ENCODE results near the gene PLEK2. TPM values are rescaled to one million over a fixed set of nuclear protein-coding genes. Genes with fewer than 3 reads are reported as not detected.
"Not testable (repeated sequence)": the region's sequence is repeated elsewhere in the genome, so short reads cannot be mapped to it uniquely, and the experiment has no call there.

PLEK2 gene
- total RNA-seq, 2 donors from 2014 or later: not detected

- H3K9me3 Mint-ChIP-seq: no peaks in the 10 kb centered on the region
- H3K36me3 Mint-ChIP-seq: no peaks in the 10 kb centered on the region
- no peak for ATAC-seq
- peak; percentile 39 for DNase-seq (ENCODE audit: low spot score)
- H3K4me3 Mint-ChIP-seq: no peak overlapping the region
- peaks cover 0 to 2% of the 10 kb centered on the region in 2 donors for H3K4me1 Mint-ChIP-seq (ENCODE audit: low read depth in 2 of 2)
- no peak overlapping the region for H3K27ac Mint-ChIP-seq
- H3K27me3 Mint-ChIP-seq: peaks cover 0 to 12% of the 10 kb centered on the region in 2 donors
Observed at GRCh38 chr14:67421356-67422224, 9.6 kb upstream of the PLEK2 start.

GRCh38 chr14:67420102-67420739, 8.3 kb upstream of the PLEK2 start:
- Mint-ChIP-seq H3K27me3 (peaks cover 0 to 12% of the 10 kb centered on the region in 2 donors), H3K4me3 (no peak overlapping the region), H3K36me3 (no peaks in the 10 kb centered on the region), H3K9me3 (no peaks in the 10 kb centered on the region), H3K27ac (no peak overlapping the region), H3K4me1 (ENCODE audit: low read depth in 2 of 2) (peaks cover 0 to 2% of the 10 kb centered on the region in 2 donors)
- no peak for ATAC-seq
- peak; percentile 37 for DNase-seq (ENCODE audit: low spot score)

GRCh38 chr14:67418401-67419191, 6.6 kb upstream of the PLEK2 start:
- DNase-seq (ENCODE audit: low spot score) (peak; percentile 32), ATAC-seq (no peak)
- Mint-ChIP-seq H3K27me3 (peaks cover 0 to 10% of the 10 kb centered on the region in 2 donors), H3K9me3 (no peaks in the 10 kb centered on the region), H3K4me1 (ENCODE audit: low read depth in 2 of 2) (no peaks in the 10 kb centered on the region), H3K36me3 (no peaks in the 10 kb centered on the region), H3K27ac (no peak overlapping the region), H3K4me3 (no peak overlapping the region)

DNA sequence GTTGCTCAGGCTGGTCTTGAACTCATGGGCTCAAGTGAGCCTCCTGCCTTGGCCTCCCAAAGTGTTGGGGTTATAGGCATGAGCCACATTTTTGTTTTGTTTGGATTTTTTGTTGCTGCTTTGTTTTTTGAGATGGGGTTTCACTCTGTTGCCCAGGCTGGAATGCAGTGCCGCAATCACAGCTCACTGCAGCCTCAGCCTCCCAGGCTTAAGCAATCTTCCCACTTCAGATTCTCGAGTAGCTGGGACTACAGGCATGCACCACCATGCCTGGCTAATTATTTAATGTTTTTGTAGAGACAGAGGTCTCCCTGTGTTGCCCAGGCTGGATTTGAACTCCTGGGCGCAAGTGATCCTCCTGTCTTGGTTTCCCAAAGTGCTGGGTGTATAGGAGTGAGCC, 5.7 kb upstream of the PLEK2 start:
- peaks cover 0 to 7% of the 10 kb centered on the region in 2 donors for H3K27me3 Mint-ChIP-seq
- no peak overlapping the region for H3K4me3 Mint-ChIP-seq
- H3K36me3 Mint-ChIP-seq: no peaks in the 10 kb centered on the region
- H3K4me1 Mint-ChIP-seq (ENCODE audit: low read depth in 2 of 2): no peaks in the 10 kb centered on the region
- no peak overlapping the region for H3K27ac Mint-ChIP-seq
- ATAC-seq: no peak
- H3K9me3 Mint-ChIP-seq: no peaks in the 10 kb centered on the region
- DNase-seq (ENCODE audit: low spot score): peak; percentile 10

DNA sequence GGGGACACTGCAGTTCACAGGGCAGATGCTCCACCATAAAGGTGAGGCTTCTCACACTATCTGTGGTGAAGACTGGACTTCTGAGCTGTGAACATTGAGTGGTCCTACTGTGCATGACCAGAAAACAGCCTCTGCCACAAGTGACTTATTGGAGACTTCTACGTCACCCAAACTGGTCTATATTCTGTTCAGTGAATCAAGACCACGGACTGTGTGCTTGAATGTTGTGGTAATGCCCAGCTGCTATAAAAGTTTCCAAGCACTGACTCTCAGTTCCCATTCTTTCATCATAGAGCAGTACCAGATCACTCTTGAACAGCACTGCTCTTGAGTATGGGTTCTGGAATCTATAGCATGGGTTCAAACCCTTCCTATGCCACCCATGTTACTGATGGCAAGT, 4.8 kb upstream of the PLEK2 start:
- H3K9me3 Mint-ChIP-seq: no peaks in the 10 kb centered on the region
- no peak overlapping the region for H3K4me3 Mint-ChIP-seq
- no peaks in the 10 kb centered on the region for H3K36me3 Mint-ChIP-seq
- no peak overlapping the region for H3K27ac Mint-ChIP-seq
- DNase-seq (ENCODE audit: low spot score) (peak; percentile 51), ATAC-seq (no peak)
- no peaks in the 10 kb centered on the region for H3K4me1 Mint-ChIP-seq (ENCODE audit: low read depth in 2 of 2)
- peaks cover 0 to 10% of the 10 kb centered on the region in 2 donors for H3K27me3 Mint-ChIP-seq

GRCh38 chr14:67416085-67416484, 4.1 kb upstream of the PLEK2 start:
- H3K36me3 Mint-ChIP-seq: no peaks in the 10 kb centered on the region
- peak; percentile 3 for DNase-seq (ENCODE audit: low spot score)
- no peak for ATAC-seq
- no peak overlapping the region for H3K4me3 Mint-ChIP-seq
- H3K27me3 Mint-ChIP-seq: peaks cover 0 to 13% of the 10 kb centered on the region in 2 donors
- no peaks in the 10 kb centered on the region for H3K9me3 Mint-ChIP-seq
- H3K4me1 Mint-ChIP-seq (ENCODE audit: low read depth in 2 of 2): no peaks in the 10 kb centered on the region
- no peak overlapping the region for H3K27ac Mint-ChIP-seq

GRCh38 chr14:67415610-67416009, 3.6 kb upstream of the PLEK2 start:
- not testable (repeated sequence) for DNase-seq (ENCODE audit: low spot score); H3K4me1 Mint-ChIP-seq (ENCODE audit: low read depth in 2 of 2); H3K36me3 Mint-ChIP-seq; H3K27ac Mint-ChIP-seq; H3K9me3 Mint-ChIP-seq; H3K4me3 Mint-ChIP-seq; ATAC-seq
- peaks cover 0 to 14% of the 10 kb centered on the region in 2 donors for H3K27me3 Mint-ChIP-seq

DNA sequence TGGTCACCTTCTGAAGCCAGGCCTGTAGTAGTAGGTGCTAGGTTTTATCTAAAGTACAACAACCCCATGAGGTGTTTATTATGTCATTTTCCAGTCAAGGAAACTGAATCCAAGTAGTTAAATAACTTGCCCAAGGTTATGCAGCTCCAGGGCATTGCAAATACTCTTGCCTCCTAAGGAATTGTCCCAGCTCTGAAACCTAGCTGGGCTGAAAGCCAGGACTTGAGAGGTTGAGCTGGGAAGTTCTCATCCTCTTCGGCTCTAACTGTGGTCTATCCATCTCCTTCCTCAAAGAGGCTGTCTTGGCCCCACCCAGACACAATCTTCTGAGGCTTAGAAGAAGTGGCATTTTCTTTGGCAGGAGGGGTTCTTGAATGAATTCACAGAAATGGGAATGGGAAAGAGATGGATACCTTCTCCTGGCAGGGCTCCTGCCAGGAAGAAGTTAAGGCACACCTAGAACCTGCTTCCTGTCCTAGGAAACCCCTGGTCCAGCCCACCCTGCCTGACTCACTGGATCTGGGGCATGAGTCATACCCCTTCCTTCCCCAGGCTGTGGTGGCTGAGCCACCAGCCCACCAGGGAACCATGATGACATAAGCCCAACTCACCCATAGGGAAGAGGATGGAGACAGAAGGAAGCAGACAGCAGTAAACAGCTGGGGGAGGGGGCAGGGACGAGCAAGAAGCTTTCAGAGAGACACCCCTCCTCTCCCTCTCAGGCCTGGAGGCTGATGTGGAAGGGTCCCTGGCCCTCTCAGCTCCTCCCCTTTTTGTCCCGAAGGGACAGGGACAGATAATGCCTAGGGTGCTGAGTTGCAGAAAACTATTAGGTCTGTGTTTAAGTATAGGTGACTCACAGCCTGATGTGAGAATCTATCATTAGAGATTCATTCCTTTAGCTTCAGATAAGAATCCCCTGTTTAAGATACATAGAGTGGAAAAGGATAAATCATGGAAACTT, 2.1 kb upstream of the PLEK2 start:
- ATAC-seq (peak in 1 of 2 donors; percentile 62), DNase-seq (ENCODE audit: low spot score) (peak; percentile 23)
- no peaks in the 10 kb centered on the region for H3K36me3 Mint-ChIP-seq
- H3K4me1 Mint-ChIP-seq (ENCODE audit: low read depth in 2 of 2): no peaks in the 10 kb centered on the region
- no peak overlapping the region for H3K27ac Mint-ChIP-seq
- H3K4me3 Mint-ChIP-seq: no peak overlapping the region
- H3K27me3 Mint-ChIP-seq: peaks cover 0 to 17% of the 10 kb centered on the region in 2 donors
- H3K9me3 Mint-ChIP-seq: no peaks in the 10 kb centered on the region

DNA sequence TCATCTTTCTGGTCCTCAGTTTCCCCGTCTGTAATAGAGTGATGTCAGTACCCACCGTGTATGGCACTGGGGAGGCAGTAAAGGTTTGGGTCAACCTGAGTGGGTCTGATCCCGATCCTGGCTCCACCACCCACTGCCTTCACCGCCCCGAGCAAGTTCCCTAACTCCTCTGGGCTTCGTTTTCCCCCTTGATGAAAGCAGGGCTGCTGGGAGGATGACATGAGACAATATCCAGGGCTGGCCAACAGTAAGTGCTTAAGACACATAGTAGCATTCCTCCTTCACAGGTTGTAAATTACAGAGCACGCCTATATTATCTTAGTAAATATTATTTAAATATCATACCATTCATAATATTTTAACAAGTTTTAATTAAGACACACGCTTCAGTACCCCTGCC, 595 bp downstream of the PLEK2 start:
- DNase-seq (ENCODE audit: low spot score) (no peak), ATAC-seq (no peak)
- Mint-ChIP-seq H3K4me1 (ENCODE audit: low read depth in 2 of 2) (no peaks in the 10 kb centered on the region), H3K36me3 (no peaks in the 10 kb centered on the region), H3K27me3 (peaks cover 0 to 17% of the 10 kb centered on the region in 2 donors), H3K4me3 (no peak overlapping the region), H3K27ac (no peak overlapping the region), H3K9me3 (no peaks in the 10 kb centered on the region)

DNA sequence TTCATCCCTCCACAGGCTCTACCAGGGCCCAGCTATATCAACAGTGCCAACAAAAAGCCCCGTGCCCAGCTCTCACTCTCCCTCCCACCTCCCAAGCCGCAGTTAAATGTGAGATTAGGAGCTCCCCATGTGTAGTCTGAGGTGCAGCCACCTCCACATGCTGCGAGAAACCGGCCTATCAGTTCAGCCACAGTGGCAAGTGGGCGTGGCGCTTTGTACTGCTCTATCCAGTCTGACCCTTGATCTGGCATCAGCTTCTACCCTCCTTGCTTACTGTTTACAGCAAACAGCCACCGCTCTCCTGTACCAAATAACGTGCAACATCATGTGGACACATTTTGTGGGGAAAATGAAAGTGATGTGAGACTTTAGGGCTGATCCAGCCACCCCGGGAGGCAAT, 1.7 kb downstream of the PLEK2 start:
- Mint-ChIP-seq H3K27me3 (peaks cover 0 to 17% of the 10 kb centered on the region in 2 donors), H3K4me1 (ENCODE audit: low read depth in 2 of 2) (no peaks in the 10 kb centered on the region), H3K27ac (no peak overlapping the region), H3K36me3 (no peaks in the 10 kb centered on the region), H3K4me3 (no peak overlapping the region), H3K9me3 (no peaks in the 10 kb centered on the region)
- ATAC-seq (no peak), DNase-seq (ENCODE audit: low spot score) (no peak)

- Mint-ChIP-seq H3K27me3 (peaks cover 0 to 17% of the 10 kb centered on the region in 2 donors), H3K27ac (no peak overlapping the region), H3K4me3 (no peak overlapping the region), H3K4me1 (ENCODE audit: low read depth in 2 of 2) (no peaks in the 10 kb centered on the region), H3K36me3 (no peaks in the 10 kb centered on the region), H3K9me3 (no peaks in the 10 kb centered on the region)
- ATAC-seq (no peak), DNase-seq (ENCODE audit: low spot score) (no peak)
Observed at GRCh38 chr14:67409461-67409860, 2.5 kb downstream of the PLEK2 start.

DNA sequence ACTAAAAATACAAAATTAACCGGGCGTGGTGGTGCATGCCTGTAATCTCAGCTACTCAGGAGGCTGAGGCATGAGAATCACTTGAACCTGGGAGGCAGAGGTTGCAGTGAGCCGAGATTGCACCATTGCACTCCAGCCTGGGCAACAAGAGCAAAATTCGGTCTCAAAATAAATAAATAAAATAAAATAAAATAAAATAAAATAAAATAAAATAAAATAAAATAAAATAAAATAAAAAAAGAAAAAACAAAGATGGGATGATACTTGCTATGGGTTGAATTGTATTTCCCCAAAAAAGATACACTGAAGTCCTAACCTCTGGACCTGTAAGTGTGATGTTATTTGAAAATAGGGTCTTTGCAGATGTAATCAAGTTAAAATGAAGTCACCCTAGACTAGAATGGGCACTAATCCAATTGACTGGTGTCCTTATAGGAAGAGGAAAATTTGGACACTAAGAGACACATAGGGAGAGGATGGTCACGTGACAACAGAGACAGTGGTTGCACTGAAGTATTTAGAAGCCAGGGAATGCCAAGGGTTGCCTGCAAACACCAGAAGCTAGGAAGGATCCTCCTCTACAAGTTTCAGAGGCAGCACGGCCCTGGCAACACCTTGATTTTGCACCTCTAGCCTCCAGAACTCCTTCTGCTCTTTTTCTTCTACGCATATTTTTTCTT, 3.7 kb downstream of the PLEK2 start:
- not testable (repeated sequence) for DNase-seq (ENCODE audit: low spot score); H3K4me1 Mint-ChIP-seq (ENCODE audit: low read depth in 2 of 2); H3K36me3 Mint-ChIP-seq; H3K9me3 Mint-ChIP-seq; H3K4me3 Mint-ChIP-seq; H3K27ac Mint-ChIP-seq; ATAC-seq
- peaks cover 0 to 12% of the 10 kb centered on the region in 2 donors for H3K27me3 Mint-ChIP-seq
